ENCODE measurements around the gene C16orf89.
"Not testable (repeated sequence)": the region's sequence is repeated elsewhere in the genome, so short reads cannot be mapped to it uniquely, and the experiment has no call there.

The C16orf89 gene

GRCh38 chr16:5059386-5060072, 6.2 kb downstream of the C16orf89 start:
- no peak for DNase-seq

DNA sequence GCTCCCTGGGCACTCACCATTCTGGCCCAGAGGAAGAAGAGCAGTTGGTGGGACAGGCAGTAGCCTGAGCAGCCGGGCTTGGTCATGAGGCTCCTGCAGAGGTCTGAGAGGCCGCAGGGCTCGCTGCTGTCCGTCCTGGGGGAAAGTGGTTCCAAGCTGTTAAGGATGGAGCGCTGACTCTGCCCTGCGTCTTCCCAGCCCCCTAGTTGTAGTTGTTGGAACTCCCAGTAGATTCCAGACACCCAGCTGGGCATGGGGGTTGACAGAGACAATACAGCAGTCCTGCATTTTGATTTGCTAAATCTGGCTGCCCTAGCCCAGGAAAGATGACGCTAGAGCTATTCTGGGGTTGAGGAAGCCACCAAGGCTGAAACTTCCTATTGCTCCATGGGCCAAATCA, 7.3 kb downstream of the C16orf89 start:
- no peak for DNase-seq

DNA sequence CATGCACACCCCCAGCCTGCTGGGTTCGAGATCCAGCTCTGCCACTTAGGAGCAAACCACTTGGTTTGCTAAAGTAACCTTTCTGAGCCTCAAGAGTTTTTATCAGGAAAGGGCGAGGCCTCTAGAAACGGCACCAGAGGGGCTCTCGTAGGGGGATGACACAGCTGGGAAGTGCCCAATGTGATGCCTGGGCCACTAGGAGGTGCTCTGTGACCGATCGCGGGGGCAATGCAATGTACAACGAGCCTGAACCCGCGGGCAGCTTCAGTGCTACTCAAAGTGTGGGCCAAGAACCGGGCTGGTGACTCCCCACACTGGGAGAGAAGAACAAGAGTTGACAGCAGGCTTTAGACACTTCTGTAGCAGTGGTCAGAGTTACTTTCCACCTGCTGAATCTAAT, 9.4 kb downstream of the C16orf89 start:
- DNase-seq, result peak in 1 of 4 experiments; percentile 21

GRCh38 chr16:5054876-5055865, 10.6 kb downstream of the C16orf89 start:
- no peak for DNase-seq

DNA sequence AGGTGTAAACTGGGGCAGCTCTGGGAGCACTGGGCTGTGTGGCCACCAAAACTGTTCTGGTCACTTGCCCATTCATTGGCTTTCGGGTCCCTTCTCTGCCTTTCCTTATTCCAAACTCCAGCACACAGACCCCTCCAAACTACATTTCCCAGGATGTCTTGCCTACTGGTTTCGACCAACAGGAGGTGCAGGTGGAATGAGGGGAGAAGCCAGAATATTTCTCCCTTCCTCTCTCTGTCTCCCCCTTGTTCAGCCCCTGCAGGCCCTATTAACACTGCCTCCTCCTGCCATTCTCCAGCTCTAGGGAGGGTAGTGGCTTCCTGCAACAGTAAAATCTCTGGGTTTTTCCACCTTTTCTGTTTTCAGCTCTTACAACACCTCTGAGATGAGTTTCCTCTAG, 18.8 kb downstream of the C16orf89 start:
- DNase-seq, result no peak

GRCh38 chr16:5045499-5046115, 20.1 kb downstream of the C16orf89 start:
- no peak for DNase-seq

GRCh38 chr16:5044581-5044980, 21.2 kb downstream of the C16orf89 start:
- DNase-seq, result not testable (repeated sequence)

GRCh38 chr16:5044011-5044540, 21.7 kb downstream of the C16orf89 start:
- DNase-seq, result no peak

- DNase-seq, result no peak
These were observed 23.1 kb downstream of the C16orf89 start for GRCh38 chr16:5042574-5043171.

DNA sequence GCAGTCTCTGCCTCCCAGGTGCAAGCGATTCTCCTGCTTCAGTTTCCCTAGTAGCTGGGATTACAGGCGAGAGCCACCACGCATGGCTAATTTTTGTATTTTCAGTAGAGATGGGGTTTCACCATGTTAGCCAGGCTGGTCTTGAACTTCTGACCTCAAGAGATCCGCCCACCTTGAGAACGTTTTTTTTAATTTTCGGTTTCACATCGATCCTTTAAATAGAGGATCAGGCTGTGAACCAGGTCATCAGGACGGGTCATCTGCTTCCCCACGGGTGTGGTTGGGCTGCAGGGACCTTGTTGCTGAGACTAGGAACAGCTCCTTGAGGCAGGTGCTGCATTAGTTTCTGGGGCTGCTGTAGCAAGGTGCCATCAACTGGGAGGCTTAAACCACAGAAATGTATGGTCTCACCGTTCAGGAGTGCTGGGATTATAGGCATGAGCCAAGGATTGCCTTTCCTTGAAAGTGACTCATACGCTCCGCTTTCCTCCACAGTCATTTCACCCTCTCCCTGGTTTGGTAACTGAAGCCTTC, 24.1 kb downstream of the C16orf89 start:
- no peak for DNase-seq

- no peak for DNase-seq
These were observed 25.3 kb downstream of the C16orf89 start for GRCh38 chr16:5040451-5040850.

DNA sequence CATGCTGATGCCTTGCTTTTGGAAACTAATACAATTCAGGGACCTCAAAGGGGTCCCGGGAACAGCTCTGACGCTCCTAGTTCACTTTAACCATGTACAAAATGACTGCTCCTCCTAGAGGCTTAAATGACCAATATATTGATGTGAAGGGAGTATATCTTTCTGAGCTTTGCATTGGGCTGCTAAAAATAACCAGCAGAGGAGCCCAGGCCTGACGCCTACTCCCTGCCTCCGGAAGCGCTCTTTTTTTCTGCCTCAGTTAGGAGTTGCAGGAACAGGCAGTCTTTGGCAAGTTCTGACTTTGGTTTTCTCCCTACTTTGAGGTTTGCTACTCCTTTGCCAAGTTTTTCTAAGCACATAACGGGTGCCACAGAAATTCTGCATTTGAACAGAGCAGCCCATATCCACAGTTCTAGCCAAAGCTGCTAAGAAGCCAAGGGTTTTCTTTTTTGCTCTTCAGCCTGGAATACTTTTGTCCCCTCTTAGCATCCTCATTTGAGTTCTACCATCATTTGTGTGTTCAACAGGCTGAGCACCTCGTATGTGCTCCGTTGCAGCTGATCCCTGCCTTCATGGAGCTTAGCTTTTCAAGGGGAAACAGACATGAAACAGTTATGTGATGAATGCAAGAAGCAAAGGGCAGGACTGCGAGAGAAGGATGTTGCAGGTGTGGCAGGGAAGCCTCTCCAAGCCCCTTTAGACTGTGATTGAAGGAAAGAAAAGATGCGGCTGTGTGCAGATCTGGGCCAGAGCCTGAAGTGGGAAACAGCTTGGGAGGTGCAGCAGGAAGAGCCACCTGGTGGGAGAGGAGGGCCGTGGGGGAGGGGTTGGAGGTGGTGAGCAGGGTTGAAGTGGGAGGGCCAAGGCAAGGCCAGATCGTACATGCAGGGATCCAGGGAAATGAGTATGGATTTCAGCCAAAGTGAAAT, 29.3 kb downstream of the C16orf89 start:
- no peak for DNase-seq

DNA sequence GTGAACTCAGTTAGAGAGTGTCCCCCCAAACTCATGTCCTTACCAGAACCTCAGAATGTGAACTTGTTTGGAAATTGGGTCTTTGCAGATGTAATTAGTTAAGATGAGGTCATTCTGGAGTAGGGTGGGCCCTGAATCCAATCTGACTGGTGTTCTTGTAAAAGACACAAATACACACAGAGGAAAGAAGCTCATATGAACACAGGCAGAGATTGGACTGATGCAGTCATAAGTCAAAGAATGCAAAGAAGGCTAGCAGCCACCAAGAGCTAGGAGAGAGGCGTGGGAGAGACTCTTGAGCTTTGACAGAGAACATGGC, 29.9 kb downstream of the C16orf89 start:
- DNase-seq, result no peak

DNA sequence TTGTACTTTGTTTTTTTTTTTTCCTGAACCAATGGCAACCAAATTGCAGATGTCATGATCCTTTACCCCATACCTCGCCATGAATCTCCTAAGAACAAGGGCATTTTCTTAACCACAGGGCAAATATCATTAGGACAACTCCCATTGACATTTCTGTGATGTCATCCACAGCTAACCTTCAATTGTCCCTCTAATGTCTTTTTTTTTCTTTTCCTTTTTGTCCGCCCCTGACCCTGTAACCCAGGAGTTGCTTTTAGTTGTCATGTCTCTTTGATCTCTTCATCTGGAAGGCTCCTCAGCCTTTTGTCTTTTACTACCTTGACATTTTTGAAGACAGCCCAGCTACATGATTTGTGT, 31.6 kb downstream of the C16orf89 start:
- no peak for DNase-seq

DNA sequence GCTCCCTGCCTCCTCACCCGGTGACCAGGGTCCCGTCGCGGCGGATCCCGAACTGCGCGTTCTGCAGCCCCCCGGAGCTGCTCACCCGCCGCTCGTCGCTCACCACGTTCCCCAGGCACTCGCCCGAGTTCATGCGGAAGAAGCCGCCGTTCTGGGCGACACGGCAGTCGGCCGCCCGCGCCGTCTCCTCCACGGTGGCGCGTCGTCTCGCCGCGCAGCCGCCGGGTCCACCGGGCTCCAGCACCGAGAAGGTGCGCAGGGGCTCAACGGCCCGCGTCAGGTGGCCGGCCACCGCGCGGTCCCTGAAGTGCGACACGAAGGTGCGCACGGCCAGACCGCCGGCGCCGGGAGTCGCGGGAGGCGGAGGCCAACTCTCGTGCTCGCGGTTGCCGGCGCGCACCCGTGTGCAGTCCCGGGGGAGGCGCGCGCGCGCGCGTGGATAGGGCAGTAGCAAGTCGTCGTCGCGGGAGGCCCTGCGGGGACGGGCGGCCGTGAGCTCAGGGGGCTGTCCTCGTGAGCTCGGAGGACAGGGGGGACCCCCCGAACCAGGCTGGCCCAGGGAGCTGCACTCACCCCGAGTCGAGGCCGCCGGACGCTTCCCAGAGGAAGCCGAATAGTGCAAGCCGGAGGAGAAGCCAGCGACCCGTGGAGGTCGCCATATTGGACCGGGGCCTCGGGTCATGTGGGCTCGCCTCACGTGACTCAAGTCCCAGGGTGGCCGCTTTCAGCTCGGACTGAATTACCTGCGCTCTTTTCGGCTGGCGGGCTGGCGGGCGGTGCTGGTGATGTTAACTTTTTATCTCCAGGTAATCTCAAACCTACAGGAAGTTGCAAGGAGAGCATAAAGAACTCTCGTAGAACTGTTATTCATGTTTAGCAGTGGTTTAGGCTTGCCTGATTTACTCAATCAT, 32.2 kb downstream of the C16orf89 start, which contains the start of gene NAGPA:
TSS of gene NAGPA (minus strand) at position 680 of the 911 bp plus-strand sequence. CDS start at position 659, 21 bp downstream.
- peak; percentile 58 to 78 (median 69) for DNase-seq

DNA sequence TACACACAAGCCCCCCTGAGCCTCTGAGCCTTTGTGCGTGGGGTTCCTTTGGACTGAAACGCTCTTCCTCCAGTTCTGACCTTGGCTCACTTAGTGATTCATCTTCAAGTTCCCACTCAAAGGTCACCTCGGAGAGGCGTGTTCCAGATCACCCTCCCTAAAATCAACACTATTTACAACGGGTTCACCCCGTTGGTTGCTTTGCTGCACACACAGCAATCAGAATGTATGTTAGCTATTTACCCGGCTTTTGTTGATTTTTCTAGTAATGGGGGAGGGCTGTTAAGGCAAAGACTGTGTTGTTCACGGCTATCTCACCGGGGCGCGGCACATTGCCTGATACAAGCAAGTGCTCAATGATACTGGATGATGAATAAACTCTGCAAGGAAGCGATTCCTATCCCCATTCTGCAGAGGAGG, 33.0 kb downstream of the C16orf89 start:
- DNase-seq, result no peak

- DNase-seq, result no peak
These were observed 34.2 kb downstream of the C16orf89 start for GRCh38 chr16:5031601-5032000.

DNA sequence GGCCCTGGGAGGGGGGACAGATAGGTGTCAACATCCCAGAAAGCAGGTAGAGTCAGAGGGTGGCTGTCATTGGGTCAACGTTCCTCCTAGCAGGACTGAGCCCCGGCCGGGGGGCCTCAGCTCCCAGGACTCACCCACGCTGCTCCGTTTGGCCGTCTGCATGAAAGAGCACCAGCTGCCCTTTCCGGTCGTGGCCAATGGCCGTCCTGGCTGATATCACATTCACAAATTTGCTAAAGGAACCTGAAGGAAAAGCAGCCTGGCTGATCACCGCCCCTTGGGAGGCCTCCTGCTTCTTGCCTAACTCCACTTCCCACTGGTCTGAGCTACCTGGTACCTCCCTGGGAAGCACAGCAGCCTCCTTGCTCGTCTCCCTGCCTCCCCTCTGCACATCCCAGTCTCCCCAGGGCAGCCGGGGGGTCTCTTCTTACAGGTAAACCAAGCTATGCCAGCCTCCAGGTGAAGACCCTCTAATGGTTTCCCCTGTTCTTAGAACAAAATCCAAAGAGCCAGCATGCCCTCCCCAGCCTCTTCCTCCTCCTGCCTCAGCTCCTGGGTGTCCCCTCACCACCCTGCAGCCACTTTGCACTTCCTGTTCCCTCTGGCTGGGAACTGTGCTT, 35.4 kb downstream of the C16orf89 start:
- no peak for DNase-seq

GRCh38 chr16:5028950-5029475, 36.7 kb downstream of the C16orf89 start:
- no peak for DNase-seq

Data from activated naive CD4-positive, alpha-beta T cell (primary cell).